Fibroblast of peridontal ligament (primary cell): ENCODE results near the gene MEI4.
"Not testable (repeated sequence)": the region's sequence is repeated elsewhere in the genome, so short reads cannot be mapped to it uniquely, and the experiment has no call there.

Experiments used
- DNase-seq: peaks from one replicate; pipeline ENCODE4 v3.0.0-alpha.2; 2010; ENCODE audit errors: extremely low read depth

The MEI4 gene

GRCh38 chr6:77652739-77653138, at the start of gene MEI4:
TSS of gene MEI4 (plus strand) at chr6:77653039. CDS start at chr6:77690672, 37,633 bp downstream.
- no peak for DNase-seq

GRCh38 chr6:77604476-77604875, 48.4 kb upstream of the MEI4 start:
- no peak for DNase-seq

GRCh38 chr6:77607004-77607403, 45.8 kb upstream of the MEI4 start:
- DNase-seq = no peak

GRCh38 chr6:77609106-77609505, 43.7 kb upstream of the MEI4 start:
- DNase-seq = no peak

- no peak for DNase-seq
Measured at GRCh38 chr6:77619114-77619513, 33.7 kb upstream of the MEI4 start.

GRCh38 chr6:77620278-77620882, 32.5 kb upstream of the MEI4 start:
- DNase-seq = no peak

- DNase-seq = no peak
Measured at GRCh38 chr6:77624515-77624914, 28.3 kb upstream of the MEI4 start.

GRCh38 chr6:77626426-77626825, 26.4 kb upstream of the MEI4 start:
- no peak for DNase-seq

GRCh38 chr6:77630014-77630413, 22.8 kb upstream of the MEI4 start:
- DNase-seq = no peak

- DNase-seq = no peak
Measured at GRCh38 chr6:77633471-77633870, 19.4 kb upstream of the MEI4 start.

- no peak for DNase-seq
Measured at GRCh38 chr6:77633993-77634715, 18.7 kb upstream of the MEI4 start.

GRCh38 chr6:77638129-77638830, 14.6 kb upstream of the MEI4 start:
- no peak for DNase-seq

- DNase-seq = no peak
Measured at GRCh38 chr6:77644102-77644705, 8.6 kb upstream of the MEI4 start.

GRCh38 chr6:77650098-77650663, 2.7 kb upstream of the MEI4 start:
- no peak for DNase-seq

GRCh38 chr6:77653816-77654215, 977 bp downstream of the MEI4 start:
- DNase-seq = no peak

GRCh38 chr6:77655035-77655434, 2.2 kb downstream of the MEI4 start:
- not testable (repeated sequence) for DNase-seq

- no peak for DNase-seq
Measured at GRCh38 chr6:77656999-77657764, 4.3 kb downstream of the MEI4 start.

GRCh38 chr6:77666340-77666739, 13.5 kb downstream of the MEI4 start:
- no peak for DNase-seq

GRCh38 chr6:77666846-77667245, 14.0 kb downstream of the MEI4 start:
- no peak for DNase-seq

- no peak for DNase-seq
Measured at GRCh38 chr6:77669913-77670312, 17.1 kb downstream of the MEI4 start.

- DNase-seq = no peak
Measured at GRCh38 chr6:77674211-77674610, 21.4 kb downstream of the MEI4 start.
